HG03520 (cell line): ENCODE measurements around the gene SPAG16.
"Not testable (repeated sequence)": the region's sequence is repeated elsewhere in the genome, so short reads cannot be mapped to it uniquely, and the experiment has no call there.

Source experiments
- ATAC-seq: cut with Tn5 transposase; IDR thresholded peaks from one replicate; pipeline ENCODE4 v1.9.1; 2021; ENCODE audit warnings: mild to moderate bottlenecking, moderate library complexity; ENCODE audit not compliant: unreplicated experiment

Gene SPAG16

DNA sequence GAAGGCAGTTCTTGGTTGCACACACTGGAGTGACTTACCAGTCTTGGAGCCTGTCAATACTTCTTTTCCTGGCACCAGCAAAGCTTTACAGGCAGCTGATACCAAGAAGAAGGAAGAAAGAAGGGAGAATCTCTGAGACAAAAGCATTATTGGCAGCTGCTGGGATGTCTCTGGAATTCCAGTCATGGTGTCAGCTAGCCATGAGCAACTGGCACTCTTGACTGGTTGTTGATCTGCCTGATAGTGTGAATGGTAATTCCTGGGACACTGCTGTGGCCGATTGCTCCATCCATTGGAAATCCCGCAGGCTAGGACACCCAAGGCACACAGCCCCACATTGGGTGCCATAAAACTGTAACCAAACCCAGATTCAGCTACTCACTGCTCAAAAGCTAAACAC, 17.8 kb upstream of the SPAG16 start:
- ATAC-seq, result no peak

DNA sequence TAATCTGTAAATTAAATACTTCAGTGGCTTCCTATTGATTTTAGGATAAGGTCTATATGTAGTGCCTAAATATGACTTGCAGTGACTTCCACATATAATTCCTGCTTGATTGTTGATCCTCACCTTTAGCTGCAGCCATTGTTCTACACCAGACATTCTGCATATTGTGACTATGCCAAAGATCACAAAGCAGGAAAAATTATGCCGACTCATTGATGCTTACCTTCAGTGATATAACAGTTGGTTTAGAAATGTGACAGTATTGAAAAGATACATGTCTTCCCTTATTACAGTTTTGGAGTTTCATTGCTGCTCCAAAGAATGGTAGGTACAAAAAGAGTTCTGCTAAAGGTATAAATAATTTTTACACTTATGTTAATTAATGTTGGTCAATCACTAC, 12.3 kb upstream of the SPAG16 start:
- ATAC-seq, result no peak

DNA sequence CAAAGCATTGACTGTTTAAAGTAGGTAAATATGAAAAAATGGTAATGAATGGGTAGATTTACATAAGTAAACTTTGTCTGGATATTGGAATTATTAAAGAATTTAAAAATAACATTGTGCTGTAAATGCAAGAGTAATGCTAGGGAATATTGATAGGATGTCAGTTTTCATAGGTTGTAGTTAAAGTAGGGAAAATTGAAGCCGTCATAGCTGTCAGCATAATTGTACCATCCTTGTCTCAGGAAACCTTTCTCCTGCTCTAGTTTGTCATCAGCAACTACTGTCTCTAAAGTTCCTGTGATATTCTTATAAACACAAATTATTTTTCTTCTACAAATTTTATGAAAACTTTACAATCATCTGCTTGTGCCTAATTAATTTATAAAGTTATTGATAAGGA, 10.1 kb upstream of the SPAG16 start:
- ATAC-seq, result no peak

DNA sequence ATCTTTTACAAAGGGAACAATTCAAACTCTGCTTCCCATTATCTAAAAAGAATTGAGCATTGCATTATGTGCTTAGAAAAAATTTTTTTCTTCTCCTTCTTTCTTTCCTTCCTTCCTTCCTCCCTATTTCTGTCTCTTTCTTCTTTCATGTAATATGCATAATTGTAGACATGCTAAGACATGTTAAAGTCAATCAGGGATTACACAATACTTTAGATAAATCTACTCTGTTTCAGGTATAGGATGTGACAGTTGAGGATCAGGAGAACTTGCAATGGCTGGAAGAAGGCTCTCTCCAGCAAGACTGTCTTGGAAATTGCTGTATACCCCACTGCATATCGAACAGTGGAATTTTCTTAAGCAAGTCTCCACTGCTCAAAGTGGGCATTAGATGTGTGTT, 9.0 kb upstream of the SPAG16 start:
- no peak for ATAC-seq

DNA sequence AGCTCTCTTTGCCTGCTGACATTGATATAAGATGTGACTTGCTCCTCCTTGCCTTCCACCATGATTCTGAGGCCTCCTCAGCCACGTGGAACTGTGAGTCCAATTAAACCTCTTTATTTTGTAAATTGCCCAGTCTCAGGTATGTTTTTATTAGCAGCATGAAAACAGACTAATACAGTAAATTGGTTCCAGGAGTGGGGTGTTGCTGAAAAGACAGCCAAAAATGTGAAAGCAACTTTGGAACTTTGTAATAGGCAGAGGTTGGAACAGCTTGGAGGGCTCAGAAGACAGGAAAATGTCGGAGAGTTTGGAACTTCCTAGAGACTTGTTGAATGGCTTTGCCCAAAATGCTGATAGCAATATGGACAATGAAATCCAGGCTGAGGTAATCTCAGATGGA, 7.1 kb upstream of the SPAG16 start:
- ATAC-seq, result not testable (repeated sequence)

DNA sequence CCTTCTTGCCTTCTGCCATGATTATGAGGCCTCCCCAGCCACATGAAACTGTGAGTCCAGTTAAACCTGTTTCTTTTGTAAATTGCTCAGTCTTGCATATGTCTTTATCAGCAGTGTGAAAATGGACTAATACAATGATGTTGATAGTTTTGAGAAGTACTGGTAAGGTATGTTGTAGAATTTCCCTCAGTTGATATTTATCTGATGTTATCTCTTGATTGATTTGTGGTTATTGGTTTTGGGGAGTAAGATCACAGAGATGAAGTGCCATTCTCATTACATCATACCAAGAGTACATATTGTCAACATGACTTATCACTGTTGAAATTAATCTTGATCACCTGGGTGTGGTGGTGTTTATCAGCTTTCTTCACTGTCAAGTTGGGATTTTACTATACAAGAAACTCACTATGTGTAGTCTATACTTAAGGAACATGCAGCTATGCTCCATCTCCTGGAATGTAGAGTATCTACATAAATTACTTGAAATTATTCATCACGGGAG, 5.1 kb upstream of the SPAG16 start:
- no peak for ATAC-seq

DNA sequence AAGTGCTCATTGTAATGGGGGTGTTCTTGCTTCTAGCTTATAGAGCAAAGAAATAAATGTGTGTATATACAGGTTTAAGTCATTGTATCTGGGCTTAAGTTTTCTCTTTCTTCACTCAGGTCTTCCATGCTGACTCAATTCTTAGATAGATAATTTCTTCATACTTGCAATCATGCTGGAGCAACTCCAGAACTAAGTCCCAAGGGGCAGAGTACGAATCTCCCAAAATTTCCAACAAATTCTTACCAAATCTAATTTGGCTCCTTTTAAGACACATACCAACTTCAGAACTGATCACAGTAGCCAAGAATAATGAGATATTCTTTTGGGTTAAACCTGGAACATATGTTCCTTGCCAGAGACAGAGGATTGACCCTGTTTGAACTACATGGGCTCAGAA, 4.3 kb upstream of the SPAG16 start:
- ATAC-seq, result no peak

DNA sequence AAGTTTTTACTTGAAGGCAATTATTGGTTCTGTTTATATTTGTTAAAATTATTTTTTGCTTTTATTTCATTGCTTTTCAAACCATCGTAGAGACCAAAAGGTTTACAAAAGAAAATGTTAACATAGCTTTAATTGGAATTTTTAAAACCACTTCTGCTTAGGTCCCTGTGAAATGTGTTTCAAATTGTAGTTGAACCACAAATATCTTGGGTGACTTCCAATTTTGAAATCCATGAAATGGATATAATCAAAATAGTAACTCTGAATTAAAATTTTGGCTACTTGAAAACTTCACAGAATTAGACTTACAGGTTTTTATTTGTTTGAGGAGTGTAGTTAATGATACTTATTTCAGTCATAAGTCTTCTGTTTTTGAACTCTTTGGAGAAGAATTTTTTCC, 3.1 kb upstream of the SPAG16 start:
- ATAC-seq, result no peak

DNA sequence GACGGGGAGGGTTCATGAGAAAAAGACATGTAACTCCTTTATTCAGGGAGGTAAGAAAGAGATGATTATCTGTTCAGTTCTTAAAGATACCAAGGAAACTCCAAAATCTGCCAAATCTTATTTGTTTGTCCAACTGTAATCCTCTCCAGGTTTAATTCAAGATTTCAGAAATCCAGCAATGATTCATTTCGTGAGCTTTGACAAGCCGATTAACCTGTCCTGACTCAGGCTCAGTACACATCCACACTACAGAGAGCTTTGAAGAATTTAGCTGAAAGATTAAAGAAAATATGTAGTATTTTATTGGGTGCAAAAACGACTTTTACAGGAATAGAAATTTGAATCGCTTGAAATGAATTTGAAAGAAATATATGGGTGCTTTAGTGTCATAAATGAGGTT, 1.1 kb downstream of the SPAG16 start:
- ATAC-seq, result no peak

DNA sequence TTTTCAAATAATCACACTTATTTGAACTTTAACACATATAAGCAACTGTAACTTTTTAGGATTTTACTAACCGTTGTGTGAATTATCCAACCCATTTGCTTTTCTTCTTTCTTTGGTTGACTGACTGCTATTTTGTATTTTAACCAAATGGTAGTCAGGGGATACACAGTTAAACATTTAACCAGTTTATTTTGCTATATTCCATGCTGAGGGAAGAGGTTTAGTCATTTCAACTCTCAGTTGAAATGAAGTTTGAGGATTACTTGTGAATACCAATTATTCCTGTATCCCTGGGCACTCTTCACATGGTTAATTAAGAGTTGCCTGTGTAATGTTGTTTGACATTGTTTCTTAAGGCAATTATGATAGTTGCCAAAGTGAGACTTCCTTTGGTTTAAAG, 1.9 kb downstream of the SPAG16 start:
- ATAC-seq, result no peak

DNA sequence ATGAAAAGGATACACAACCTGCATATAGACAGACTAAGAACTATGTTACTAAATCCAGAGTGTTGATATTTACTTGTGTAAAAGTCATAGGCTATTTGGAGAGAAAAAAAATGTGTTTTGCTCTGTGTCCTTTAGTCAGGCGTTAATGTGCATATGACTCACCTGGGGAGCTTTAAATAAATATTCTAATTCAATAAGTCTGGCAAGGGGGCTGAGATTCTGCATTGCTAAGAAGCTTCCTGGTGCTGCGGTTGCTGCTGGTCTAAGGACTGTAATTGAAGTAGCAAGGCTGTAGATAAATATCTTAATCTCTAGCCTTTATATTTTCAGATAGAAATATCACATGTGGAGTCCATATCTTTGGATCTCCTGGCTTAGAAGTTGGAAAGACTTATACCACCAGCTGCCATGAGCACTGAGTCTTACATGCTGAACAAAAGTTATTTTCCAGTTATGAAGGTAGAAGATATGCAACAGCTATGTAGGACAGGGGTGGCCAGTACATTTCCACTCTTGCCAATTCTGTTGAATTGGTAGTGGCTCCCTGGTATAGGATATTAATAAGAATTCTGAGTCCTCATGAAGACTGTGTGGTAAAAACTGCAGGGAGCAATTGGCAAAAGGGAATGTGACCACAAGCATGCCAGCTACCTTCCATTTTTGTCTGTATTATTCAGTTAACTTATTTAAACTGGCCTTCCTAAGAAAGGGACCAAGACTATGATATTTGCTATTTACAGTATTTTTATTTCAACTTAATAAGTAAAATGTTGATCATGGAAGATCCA, 4.8 kb downstream of the SPAG16 start:
- no peak for ATAC-seq

DNA sequence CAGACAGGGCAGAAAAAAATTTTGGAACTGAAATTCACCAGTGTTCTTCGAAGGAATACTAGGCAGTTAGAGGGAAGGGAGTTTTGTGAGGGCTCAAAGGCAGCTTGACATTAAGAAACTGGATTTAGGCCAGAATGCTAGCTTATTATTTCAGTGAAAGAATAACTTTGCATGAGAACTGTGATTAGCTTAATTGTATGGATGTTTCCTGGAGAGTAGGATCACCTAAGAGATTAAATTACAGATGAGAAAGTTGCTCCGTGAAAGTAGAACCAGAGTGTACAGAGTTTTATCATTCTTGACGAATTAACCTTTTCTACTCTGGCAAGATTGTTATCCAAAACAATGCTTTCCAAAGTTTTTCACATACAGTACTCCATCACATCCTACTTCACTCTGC, 6.2 kb downstream of the SPAG16 start:
- no peak for ATAC-seq

DNA sequence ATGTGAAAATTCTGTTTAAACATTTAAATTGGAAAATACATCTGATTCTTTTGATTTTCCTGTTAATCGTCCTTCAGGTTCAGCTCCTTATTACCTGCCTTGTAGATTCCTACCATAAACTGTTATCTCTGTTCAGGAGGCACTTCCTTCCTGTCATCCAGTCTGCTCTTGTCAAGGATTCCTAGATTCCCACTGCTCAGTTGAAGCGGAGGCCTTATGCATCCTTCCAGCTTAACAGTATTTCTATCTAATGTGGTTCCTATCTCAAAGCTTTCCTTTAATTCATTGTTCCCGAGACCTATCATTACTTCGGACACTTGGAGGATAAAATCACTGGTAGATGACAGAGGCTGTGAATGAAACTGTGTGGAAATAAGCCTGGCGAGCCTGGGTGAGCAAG, 12.0 kb downstream of the SPAG16 start:
- ATAC-seq, result no peak

DNA sequence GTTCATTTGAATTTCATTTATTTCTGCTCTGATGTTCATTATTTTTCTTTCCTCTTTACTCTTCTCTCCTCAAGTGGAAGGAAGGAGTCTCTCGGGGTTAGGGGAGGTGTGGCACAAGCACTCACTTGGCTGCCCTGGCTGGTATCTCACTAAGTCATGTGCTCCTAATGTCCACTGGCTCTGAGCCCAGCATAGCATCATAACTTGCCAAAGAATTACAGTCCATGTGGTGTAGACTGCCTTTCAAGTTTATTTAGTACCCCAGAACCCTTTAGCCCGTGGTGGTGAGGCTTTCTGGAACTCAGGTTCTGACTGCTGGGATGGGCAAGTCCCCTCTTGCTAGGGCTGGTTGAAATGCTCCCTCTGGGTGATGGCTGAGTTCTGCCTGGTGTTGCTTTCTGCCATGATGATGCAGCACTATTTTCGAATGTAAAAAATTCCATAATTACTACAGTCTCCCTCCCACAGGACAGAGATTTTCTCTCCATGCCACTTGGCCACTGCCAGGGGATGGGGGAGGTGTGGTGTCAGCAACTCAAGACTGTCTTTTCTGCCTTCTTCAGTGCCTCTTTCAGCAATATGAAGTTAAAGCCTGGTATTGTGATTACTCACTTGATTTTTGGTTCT, 22.2 kb downstream of the SPAG16 start:
- ATAC-seq, result no peak

DNA sequence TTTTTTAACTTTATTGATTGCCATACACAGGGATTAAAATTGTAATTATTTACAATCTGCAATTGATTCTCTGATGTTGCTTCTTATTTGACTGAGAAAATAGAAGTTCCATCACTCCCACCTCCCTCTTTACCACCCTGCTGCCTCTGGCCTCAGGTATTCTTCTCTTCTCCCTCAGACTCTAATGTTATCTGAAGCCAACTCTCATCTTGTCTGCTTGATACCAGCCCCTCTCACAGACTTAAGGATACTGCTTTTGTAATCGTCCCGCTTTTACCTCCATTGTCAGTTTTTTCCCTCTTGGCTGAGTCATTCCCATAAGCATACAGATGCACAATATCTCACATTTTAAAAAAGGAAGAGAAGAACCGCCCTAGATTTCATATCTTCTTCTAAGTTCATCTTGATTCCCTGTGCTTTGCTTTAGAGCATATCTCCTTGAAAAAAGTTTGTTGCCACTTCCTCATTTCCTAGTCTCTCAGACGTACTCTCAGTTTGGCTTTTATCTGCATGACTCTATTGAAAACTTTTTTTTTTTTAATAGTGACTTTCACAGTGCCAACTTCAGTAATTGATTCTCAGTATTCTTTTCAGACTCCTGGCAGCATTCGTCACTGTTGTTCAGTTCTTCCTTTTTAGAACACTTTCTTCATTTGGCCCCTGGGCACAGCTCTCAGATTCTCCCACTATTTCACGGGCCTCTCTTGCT, 31.1 kb downstream of the SPAG16 start:
- no peak for ATAC-seq

DNA sequence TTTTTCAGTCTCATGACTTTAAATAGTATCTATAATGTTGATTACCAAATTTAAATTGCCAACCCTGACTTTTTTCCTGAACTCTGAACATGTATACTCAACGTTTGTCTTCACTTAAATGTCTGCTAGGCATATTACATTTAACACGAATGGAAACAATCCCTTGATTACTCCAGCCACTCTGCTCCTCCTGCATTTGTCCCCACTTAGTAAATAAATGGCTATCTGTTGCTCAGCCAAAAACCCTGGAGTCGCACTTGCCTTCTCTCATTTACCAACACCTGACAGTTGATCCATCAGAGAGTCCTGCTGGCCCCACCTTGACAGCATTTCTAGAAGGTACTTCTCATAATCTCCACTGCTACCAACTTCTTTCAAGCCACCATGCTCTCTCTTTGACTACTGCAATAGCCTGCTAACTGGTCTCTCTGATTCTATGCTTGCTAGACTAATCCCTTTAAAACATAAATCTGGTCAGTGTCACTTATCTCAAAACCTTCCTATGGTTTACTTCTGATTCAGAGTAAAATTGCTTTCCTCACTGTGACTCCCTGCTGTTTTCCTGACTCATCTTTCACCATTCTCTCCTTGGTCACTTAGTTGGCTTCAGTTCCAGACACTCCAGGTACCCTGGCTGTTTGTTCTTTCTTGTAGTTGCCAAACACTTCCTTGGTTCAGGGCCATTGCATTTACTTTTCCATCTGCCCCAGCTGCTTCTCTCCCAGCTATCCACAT, 31.9 kb downstream of the SPAG16 start:
- ATAC-seq, result no peak

DNA sequence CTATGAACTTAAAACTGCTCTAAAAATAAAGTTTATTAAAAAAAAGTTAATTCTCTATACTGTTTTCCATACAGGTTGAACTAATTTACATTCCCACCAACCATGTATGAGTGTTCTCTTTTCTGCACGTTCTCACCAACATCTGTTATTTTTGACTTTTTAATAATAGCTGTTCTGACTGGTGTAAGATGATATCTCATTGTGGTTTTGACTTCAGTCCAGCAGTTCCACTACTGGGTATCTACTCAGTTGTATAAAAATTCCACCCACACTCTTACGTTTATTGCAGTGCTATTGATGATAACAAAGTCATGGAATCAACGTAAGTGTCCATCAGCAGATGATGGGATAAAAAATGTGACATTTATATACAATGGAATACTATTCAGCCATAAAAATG, 33.7 kb downstream of the SPAG16 start:
- no peak for ATAC-seq

DNA sequence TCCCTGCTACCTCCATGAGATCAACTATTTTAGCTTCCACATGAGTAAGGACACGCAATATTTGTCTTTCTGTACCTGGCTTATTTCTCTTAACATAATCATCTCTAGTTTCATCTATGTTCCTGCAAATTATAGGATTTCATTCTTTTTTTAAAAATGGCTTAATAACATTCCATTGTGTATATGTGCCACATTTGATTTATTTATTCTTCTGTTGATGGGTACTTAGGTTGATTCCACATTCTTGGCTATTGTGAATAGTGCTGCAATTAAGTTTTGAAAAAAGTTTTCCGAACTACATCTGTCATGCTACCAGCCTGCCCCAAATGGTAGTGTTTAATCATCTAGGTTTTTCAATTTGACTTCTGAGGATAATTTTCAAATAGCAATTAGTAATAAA, 36.3 kb downstream of the SPAG16 start:
- no peak for ATAC-seq

DNA sequence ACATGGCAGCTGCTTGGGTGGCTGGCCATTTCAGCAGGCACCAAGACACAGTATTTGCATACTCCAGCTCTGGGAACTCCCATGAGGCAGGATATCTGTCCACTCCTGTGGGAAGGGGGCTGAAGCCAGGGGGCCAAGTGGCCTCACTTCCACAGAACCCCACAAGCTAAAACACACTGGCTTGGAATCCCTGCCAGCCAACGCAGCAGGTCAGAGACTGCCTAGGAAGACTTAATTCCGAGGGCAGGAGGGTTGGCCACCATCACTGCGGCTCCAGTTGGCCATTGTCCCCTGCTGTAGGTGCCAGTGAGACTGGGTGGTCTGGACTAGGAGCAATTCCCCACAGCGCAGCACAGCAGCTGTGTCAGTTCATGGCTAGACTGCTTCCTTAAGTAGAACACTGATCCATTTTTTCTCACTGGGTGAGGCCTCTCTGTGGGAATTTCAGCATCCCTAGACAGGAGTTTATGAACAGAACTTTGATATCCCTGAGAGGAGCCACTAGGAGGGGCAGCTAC, 52.0 kb downstream of the SPAG16 start:
- ATAC-seq, result no peak

DNA sequence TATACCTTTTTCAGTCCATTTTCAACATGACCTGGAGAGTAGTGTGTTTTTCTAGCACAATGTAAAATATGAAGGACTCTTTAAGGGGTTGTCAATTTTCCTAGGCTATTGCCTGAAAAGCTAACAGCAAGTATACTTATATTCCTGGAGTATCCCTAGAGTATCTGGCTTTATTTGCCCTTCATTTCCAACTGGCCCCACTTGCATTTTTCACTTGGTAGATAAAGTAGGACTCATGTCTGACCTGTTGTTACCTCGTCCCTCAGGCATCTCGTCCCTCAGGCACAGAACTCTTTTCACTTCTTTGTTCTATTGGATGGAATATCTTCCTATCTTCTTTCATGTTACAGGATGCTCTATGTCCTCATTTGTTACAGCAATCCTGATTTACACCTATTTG, 69.2 kb downstream of the SPAG16 start:
- ATAC-seq, result no peak

DNA sequence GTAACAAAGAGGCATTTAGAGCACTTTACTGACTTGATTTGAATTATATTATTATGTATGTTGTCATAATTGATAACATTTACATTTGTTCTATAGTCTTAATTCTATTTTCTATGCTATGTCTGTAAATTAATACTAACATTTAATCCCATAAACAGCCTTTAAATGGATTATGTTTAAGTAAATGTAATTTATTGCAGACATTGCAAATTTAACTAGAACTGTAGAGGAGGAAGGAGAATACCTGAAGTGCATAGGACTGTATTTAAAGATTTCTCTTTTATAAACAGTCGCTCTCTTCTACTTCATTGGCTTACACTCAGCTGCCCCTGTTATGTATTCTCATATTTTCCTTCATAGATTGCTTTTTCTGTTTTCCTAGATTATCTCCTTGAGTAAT, 92.4 kb downstream of the SPAG16 start:
- no peak for ATAC-seq
